ENCODE data around the gene BEST3. TPM values are rescaled to one million over a fixed set of nuclear protein-coding genes. Genes with fewer than 3 reads are reported as not detected.

BEST3 gene
- total RNA-seq, 1 donor from 2014 or later = not detected

DNA sequence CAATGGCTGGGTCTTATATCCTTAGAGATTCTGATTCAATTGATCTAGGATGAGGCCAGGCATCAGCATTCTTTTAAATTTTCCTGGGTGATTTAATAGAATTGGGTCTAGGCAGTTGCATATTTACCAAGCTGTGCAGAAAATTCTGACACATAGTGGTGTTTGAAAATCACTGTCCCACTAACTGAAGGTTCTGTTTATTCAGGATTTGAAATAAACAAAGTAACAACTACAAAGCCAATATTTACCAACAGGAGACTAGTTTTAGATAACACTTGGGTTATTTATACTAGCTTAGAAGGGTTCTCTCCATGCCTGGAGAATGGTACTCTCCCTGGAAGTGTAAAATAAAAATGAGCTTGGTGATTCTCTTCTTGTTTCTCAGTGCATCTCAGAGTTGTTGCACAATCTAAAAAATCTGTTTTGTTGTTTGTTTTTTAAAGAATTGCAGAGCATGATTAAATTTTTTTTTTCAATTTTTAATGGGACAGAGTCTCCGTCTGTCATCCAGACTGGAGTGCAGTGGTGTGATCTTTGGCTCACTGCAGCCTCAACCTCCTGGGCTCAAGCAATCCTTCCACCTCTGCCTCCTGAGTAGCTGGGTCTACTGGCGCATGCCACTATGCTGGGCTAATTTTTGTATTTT is 16.9 kb downstream of the BEST3 start:
- Mint-ChIP-seq H3K4me3 (ENCODE audit: unreplicated experiment) (no peak overlapping the region), H3K4me1 (ENCODE audit: low read depth, unreplicated experiment) (no peaks in the 10 kb centered on the region), H3K27ac (ENCODE audit: unreplicated experiment) (no peak overlapping the region), H3K36me3 (ENCODE audit: unreplicated experiment) (no peaks in the 10 kb centered on the region), H3K9me3 (ENCODE audit: unreplicated experiment) (no peaks in the 10 kb centered on the region), H3K27me3 (ENCODE audit: unreplicated experiment) (no peaks in the 10 kb centered on the region)
- no peak for TF ChIP-seq CTCF (IDR thresholded peaks at IDR 0.05; ENCODE audit: partially characterized antibody, unreplicated experiment)
- no peak for DNase-seq

DNA sequence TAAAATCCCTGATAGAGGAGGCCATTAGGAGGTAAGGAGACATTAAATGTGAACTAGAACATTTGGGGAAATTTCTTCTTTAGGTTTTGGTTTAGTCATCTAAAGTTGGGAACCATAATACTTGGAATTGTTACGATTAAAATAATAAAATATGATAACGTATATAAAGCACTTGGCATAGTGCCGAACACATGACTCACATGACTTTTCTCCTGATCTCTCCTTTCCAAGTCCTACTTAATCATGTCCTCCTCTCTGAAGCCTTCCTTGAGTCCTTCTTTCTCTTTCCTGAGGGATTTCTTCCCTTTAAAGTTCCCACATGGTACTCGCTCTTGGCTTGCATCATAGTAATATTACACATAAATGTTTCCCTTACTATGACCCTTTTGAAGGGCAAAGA is 20.0 kb downstream of the BEST3 start:
- Mint-ChIP-seq H3K36me3 (ENCODE audit: unreplicated experiment) (no peaks in the 10 kb centered on the region), H3K9me3 (ENCODE audit: unreplicated experiment) (no peaks in the 10 kb centered on the region), H3K4me1 (ENCODE audit: low read depth, unreplicated experiment) (no peaks in the 10 kb centered on the region), H3K4me3 (ENCODE audit: unreplicated experiment) (no peak overlapping the region), H3K27me3 (ENCODE audit: unreplicated experiment) (no peaks in the 10 kb centered on the region), H3K27ac (ENCODE audit: unreplicated experiment) (no peak overlapping the region)
- no peak for TF ChIP-seq CTCF (IDR thresholded peaks at IDR 0.05; ENCODE audit: partially characterized antibody, unreplicated experiment)
- DNase-seq = no peak

- no peak for TF ChIP-seq CTCF (IDR thresholded peaks at IDR 0.05; ENCODE audit: partially characterized antibody, unreplicated experiment)
- Mint-ChIP-seq H3K27me3 (ENCODE audit: unreplicated experiment) (no peaks in the 10 kb centered on the region), H3K4me1 (ENCODE audit: low read depth, unreplicated experiment) (peaks cover 3% of the 10 kb centered on the region), H3K27ac (ENCODE audit: unreplicated experiment) (no peak overlapping the region), H3K9me3 (ENCODE audit: unreplicated experiment) (no peaks in the 10 kb centered on the region), H3K4me3 (ENCODE audit: unreplicated experiment) (no peak overlapping the region), H3K36me3 (ENCODE audit: unreplicated experiment) (no peaks in the 10 kb centered on the region)
- DNase-seq = no peak
Observed at GRCh38 chr12:69676257-69677012, 22.7 kb downstream of the BEST3 start.

GRCh38 chr12:69672195-69672594 is 26.9 kb downstream of the BEST3 start:
- H3K27me3 Mint-ChIP-seq (ENCODE audit: unreplicated experiment) = no peaks in the 10 kb centered on the region
- no peak for DNase-seq
- H3K27ac Mint-ChIP-seq (ENCODE audit: unreplicated experiment) = no peak overlapping the region
- H3K36me3 Mint-ChIP-seq (ENCODE audit: unreplicated experiment) = no peaks in the 10 kb centered on the region
- TF ChIP-seq CTCF (IDR thresholded peaks at IDR 0.05; ENCODE audit: partially characterized antibody, unreplicated experiment) = no peak
- H3K4me3 Mint-ChIP-seq (ENCODE audit: unreplicated experiment) = no peak overlapping the region
- H3K9me3 Mint-ChIP-seq (ENCODE audit: unreplicated experiment) = peaks cover 2% of the 10 kb centered on the region
- peaks cover 3% of the 10 kb centered on the region for H3K4me1 Mint-ChIP-seq (ENCODE audit: low read depth, unreplicated experiment)

DNA sequence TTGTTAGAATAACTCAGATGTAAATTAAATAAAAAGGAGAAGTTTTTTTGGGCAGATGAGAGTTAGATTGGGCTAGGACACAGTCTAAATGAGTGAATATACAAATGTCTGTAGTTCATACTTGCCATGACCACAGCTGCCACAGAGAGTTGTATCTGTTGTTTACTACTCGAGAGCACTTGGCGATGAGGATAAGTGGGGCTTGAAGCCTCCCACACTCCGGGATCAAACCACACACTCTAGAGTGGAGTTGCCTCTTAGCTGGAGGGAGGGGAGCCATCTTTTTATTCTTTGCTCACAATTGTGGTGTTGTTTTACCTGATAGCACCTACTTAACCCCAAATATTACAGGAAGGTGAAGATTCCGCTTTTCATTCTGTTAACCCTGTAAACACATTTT is 27.5 kb downstream of the BEST3 start:
- Mint-ChIP-seq H3K27me3 (ENCODE audit: unreplicated experiment) (no peaks in the 10 kb centered on the region), H3K27ac (ENCODE audit: unreplicated experiment) (no peak overlapping the region), H3K4me3 (ENCODE audit: unreplicated experiment) (no peak overlapping the region), H3K4me1 (ENCODE audit: low read depth, unreplicated experiment) (peaks cover 3% of the 10 kb centered on the region), H3K36me3 (ENCODE audit: unreplicated experiment) (no peaks in the 10 kb centered on the region), H3K9me3 (ENCODE audit: unreplicated experiment) (peaks cover 2% of the 10 kb centered on the region)
- DNase-seq = no peak
- no peak for TF ChIP-seq CTCF (IDR thresholded peaks at IDR 0.05; ENCODE audit: partially characterized antibody, unreplicated experiment)
